ENCODE measurements around the gene KRT77. TPM values are rescaled to one million over a fixed set of nuclear protein-coding genes. Genes with fewer than 3 reads are reported as not detected.

The KRT77 gene
- total and polyA plus RNA-seq, 2 donors (not counting 1 experiment from before 2014, with no cell fraction given) = not detected

DNA sequence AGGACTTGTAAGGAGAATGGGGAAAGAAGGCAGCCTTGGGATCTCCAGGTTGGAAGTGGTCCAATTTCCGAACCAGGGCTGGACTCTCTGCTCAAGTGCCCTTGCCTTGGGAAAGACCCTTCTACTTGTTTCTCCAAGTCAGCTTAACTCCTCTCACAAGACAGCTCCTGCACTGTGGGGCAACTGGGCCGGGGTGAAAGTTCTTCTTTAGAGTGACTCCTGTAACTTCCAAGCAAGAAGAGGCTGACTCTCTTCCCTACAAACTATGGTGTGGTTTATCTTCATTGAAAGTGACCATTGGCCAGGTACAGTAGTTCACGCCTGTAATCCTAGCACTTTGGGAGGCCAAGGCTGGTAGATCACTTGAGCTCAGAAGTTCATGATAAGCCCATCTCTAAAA is 36.9 kb downstream of the KRT77 start:
- Histone ChIP-seq H3K9ac (ENCODE audit: insufficient read depth, low read length) (no peak overlapping the region), H2AFZ (ENCODE audit: low read length) (no peak overlapping the region), H3K4me2 (ENCODE audit: extremely low read depth, insufficient read depth, low read length) (no peak overlapping the region), H3K79me2 (ENCODE audit: control insufficient read depth, insufficient read depth, low read length) (no peaks in the 10 kb centered on the region), H3K36me3 (ENCODE audit: control insufficient read depth, insufficient read depth, low read length) (no peaks in the 10 kb centered on the region), H3K27ac (ENCODE audit: insufficient read depth, low read length) (no peak overlapping the region), H4K20me1 (ENCODE audit: control insufficient read depth, extremely low read depth, insufficient read depth, low read length) (no peaks in the 10 kb centered on the region), H3K9me3 (ENCODE audit: control insufficient read depth, insufficient read depth, low read depth, low read length) (no peaks in the 10 kb centered on the region), H3K4me3 (replicated peaks in 1 of 4; ENCODE audit: control extremely low read depth in 1 of 4, insufficient read depth in 1 of 4, low read depth in 3 of 4, low read length in 4 of 4) (no peak overlapping the region), H3K4me1 (ENCODE audit: control insufficient read depth, extremely low read depth, insufficient read depth, low read length) (no peaks in the 10 kb centered on the region), H3K27me3 (ENCODE audit: control insufficient read depth, insufficient read depth, low read length) (peaks cover 2% of the 10 kb centered on the region)
- TF ChIP-seq, protein P1, sequence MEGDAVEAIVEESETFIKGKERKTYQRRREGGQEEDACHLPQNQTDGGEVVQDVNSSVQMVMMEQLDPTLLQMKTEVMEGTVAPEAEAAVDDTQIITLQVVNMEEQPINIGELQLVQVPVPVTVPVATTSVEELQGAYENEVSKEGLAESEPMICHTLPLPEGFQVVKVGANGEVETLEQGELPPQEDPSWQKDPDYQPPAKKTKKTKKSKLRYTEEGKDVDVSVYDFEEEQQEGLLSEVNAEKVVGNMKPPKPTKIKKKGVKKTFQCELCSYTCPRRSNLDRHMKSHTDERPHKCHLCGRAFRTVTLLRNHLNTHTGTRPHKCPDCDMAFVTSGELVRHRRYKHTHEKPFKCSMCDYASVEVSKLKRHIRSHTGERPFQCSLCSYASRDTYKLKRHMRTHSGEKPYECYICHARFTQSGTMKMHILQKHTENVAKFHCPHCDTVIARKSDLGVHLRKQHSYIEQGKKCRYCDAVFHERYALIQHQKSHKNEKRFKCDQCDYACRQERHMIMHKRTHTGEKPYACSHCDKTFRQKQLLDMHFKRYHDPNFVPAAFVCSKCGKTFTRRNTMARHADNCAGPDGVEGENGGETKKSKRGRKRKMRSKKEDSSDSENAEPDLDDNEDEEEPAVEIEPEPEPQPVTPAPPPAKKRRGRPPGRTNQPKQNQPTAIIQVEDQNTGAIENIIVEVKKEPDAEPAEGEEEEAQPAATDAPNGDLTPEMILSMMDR (conservative IDR thresholded peaks at IDR 0.05 in 1 of 2, IDR thresholded peaks at IDR 0.05 in 1 of 2; ENCODE audit: low read depth in 1 of 2, low read length in 2 of 2) = no peak
- TF ChIP-seq EZH2 (IDR thresholded peaks at IDR 0.05; ENCODE audit: low read length, missing control alignments) = no peak
- DNase-seq (ENCODE audit: low read depth in 2 of 2) = no peak

GRCh38 chr12:52663420-52663819 is 39.9 kb downstream of the KRT77 start:
- H4K20me1 ChIP-seq (ENCODE audit: control insufficient read depth, extremely low read depth, insufficient read depth, low read length) = no peaks in the 10 kb centered on the region
- H3K27ac ChIP-seq (ENCODE audit: insufficient read depth, low read length) = no peak overlapping the region
- H3K4me2 ChIP-seq (ENCODE audit: extremely low read depth, insufficient read depth, low read length) = no peak overlapping the region
- TF ChIP-seq EZH2 (IDR thresholded peaks at IDR 0.05; ENCODE audit: low read length, missing control alignments) = no peak
- TF ChIP-seq, protein P1 (conservative IDR thresholded peaks at IDR 0.05 in 1 of 2, IDR thresholded peaks at IDR 0.05 in 1 of 2; ENCODE audit: low read depth in 1 of 2, low read length in 2 of 2) = no peak
- no peaks in the 10 kb centered on the region for H3K79me2 ChIP-seq (ENCODE audit: control insufficient read depth, insufficient read depth, low read length)
- H2AFZ ChIP-seq (ENCODE audit: low read length) = no peak overlapping the region
- no peaks in the 10 kb centered on the region for H3K4me1 ChIP-seq (ENCODE audit: control insufficient read depth, extremely low read depth, insufficient read depth, low read length)
- no peak overlapping the region for H3K9ac ChIP-seq (ENCODE audit: insufficient read depth, low read length)
- H3K9me3 ChIP-seq (ENCODE audit: control insufficient read depth, insufficient read depth, low read depth, low read length) = no peaks in the 10 kb centered on the region
- no peaks in the 10 kb centered on the region for H3K36me3 ChIP-seq (ENCODE audit: control insufficient read depth, insufficient read depth, low read length)
- H3K27me3 ChIP-seq (ENCODE audit: control insufficient read depth, insufficient read depth, low read length) = no peaks in the 10 kb centered on the region
- no peak overlapping the region for H3K4me3 ChIP-seq (replicated peaks in 1 of 4; ENCODE audit: control extremely low read depth in 1 of 4, insufficient read depth in 1 of 4, low read depth in 3 of 4, low read length in 4 of 4)
- no peak for DNase-seq (ENCODE audit: low read depth in 2 of 2)

GRCh38 chr12:52662918-52663229 is 40.5 kb downstream of the KRT77 start:
- no peak overlapping the region for H3K4me3 ChIP-seq (replicated peaks in 1 of 4; ENCODE audit: control extremely low read depth in 1 of 4, insufficient read depth in 1 of 4, low read depth in 3 of 4, low read length in 4 of 4)
- H3K9ac ChIP-seq (ENCODE audit: insufficient read depth, low read length) = no peak overlapping the region
- no peaks in the 10 kb centered on the region for H3K79me2 ChIP-seq (ENCODE audit: control insufficient read depth, insufficient read depth, low read length)
- H4K20me1 ChIP-seq (ENCODE audit: control insufficient read depth, extremely low read depth, insufficient read depth, low read length) = no peaks in the 10 kb centered on the region
- no peaks in the 10 kb centered on the region for H3K27me3 ChIP-seq (ENCODE audit: control insufficient read depth, insufficient read depth, low read length)
- H3K9me3 ChIP-seq (ENCODE audit: control insufficient read depth, insufficient read depth, low read depth, low read length) = no peaks in the 10 kb centered on the region
- TF ChIP-seq, protein P1 (conservative IDR thresholded peaks at IDR 0.05 in 1 of 2, IDR thresholded peaks at IDR 0.05 in 1 of 2; ENCODE audit: low read depth in 1 of 2, low read length in 2 of 2) = no peak
- TF ChIP-seq EZH2 (IDR thresholded peaks at IDR 0.05; ENCODE audit: low read length, missing control alignments) = no peak
- no peak overlapping the region for H2AFZ ChIP-seq (ENCODE audit: low read length)
- no peak overlapping the region for H3K27ac ChIP-seq (ENCODE audit: insufficient read depth, low read length)
- DNase-seq (ENCODE audit: low read depth in 2 of 2) = no peak
- H3K4me2 ChIP-seq (ENCODE audit: extremely low read depth, insufficient read depth, low read length) = no peak overlapping the region
- no peaks in the 10 kb centered on the region for H3K4me1 ChIP-seq (ENCODE audit: control insufficient read depth, extremely low read depth, insufficient read depth, low read length)
- H3K36me3 ChIP-seq (ENCODE audit: control insufficient read depth, insufficient read depth, low read length) = no peaks in the 10 kb centered on the region
